Upper lobe of left lung (tissue), 4 donors: ENCODE results near the gene TMEM131L.

Source experiments
- POLR2A ChIP-seq, 4 donors: fragments of 450-650 bp; IDR thresholded peaks; one replicate each; pipeline ENCODE4 v1.5.1; 2016 to 2017; ENCODE audit warnings: antibody characterized with exemption in 4 of 4, mild to moderate bottlenecking in 2 of 4
- TF ChIP-seq, protein P1 (sequence below), 6 experiments: fragments of 450-650 bp in 4 of 6; fragments of 200-600 bp in 2 of 6; sonication (generic) in 2 of 6; IDR thresholded peaks; one replicate each; pipeline ENCODE4 v1.5.1; 2016 to 2019; ENCODE audit warnings: antibody characterized with exemption in 6 of 6

DNA sequence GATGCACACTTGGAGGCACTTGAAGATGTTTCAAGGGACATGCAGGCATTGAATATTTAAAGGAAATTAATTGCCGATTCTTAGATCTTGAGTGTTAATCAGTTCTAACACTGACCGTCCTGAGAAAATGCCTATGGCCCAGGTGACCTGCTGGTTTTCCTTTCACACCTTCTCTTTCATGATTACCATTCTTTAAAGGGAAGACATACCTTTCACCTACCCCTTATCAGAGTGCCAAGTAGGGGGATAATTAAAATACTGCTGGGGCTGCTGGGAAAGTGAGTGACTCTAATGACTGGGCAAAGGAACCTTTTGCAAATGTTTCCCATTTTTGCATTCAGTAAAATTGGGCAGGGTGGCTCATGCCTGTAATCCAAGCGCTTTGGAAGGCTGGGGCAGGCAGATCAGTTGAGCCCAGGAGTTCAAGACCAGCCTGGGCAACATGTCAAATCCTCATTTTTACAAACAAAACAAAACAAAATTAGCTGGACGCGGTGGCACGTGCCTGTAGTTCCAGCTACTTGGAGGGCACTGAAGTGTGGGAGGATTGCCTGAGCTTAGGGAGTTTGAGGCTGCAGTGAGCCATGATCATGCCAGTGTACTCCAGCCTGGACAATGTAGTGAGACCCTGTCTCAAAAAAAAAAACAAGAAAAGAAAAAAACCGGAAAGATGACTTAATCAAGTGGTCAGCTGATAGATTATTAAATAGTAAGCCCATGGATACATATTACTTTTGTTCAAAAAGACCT lies 44.3 kb downstream of the TMEM131L start:
- TF ChIP-seq, protein P1, sequence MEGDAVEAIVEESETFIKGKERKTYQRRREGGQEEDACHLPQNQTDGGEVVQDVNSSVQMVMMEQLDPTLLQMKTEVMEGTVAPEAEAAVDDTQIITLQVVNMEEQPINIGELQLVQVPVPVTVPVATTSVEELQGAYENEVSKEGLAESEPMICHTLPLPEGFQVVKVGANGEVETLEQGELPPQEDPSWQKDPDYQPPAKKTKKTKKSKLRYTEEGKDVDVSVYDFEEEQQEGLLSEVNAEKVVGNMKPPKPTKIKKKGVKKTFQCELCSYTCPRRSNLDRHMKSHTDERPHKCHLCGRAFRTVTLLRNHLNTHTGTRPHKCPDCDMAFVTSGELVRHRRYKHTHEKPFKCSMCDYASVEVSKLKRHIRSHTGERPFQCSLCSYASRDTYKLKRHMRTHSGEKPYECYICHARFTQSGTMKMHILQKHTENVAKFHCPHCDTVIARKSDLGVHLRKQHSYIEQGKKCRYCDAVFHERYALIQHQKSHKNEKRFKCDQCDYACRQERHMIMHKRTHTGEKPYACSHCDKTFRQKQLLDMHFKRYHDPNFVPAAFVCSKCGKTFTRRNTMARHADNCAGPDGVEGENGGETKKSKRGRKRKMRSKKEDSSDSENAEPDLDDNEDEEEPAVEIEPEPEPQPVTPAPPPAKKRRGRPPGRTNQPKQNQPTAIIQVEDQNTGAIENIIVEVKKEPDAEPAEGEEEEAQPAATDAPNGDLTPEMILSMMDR (IDR thresholded peaks at IDR 0.05) = no peak
- no peak for TF ChIP-seq POLR2A (IDR thresholded peaks at IDR 0.05)
